ENCODE data around the gene BCAS1.

BCAS1 gene

GRCh38 chr20:53960579-53961272, 109.7 kb downstream of the BCAS1 start:
- TF ChIP-seq CTCF (conservative IDR thresholded peaks at IDR 0.05), result no peak
- no peak overlapping the region for H3K27ac ChIP-seq

- TF ChIP-seq CTCF (conservative IDR thresholded peaks at IDR 0.05), result no peak
- no peak overlapping the region for H3K27ac ChIP-seq
These were observed 110.3 kb downstream of the BCAS1 start for GRCh38 chr20:53959911-53960578.

- no peak for TF ChIP-seq CTCF (conservative IDR thresholded peaks at IDR 0.05)
- no peak overlapping the region for H3K27ac ChIP-seq
These were observed 112.1 kb downstream of the BCAS1 start for GRCh38 chr20:53958260-53958659.

GRCh38 chr20:53957451-53958172, 112.8 kb downstream of the BCAS1 start:
- no peak for TF ChIP-seq CTCF (conservative IDR thresholded peaks at IDR 0.05)
- no peak overlapping the region for H3K27ac ChIP-seq

GRCh38 chr20:53956013-53956715, 114.2 kb downstream of the BCAS1 start:
- H3K27ac ChIP-seq, result no peak overlapping the region
- no peak for TF ChIP-seq CTCF (conservative IDR thresholded peaks at IDR 0.05)

- no peak overlapping the region for H3K27ac ChIP-seq
- TF ChIP-seq CTCF (conservative IDR thresholded peaks at IDR 0.05), result no peak
These were observed 115.4 kb downstream of the BCAS1 start for GRCh38 chr20:53954723-53955658.

Measured in VCaP (cell line).